Measurements from ENCODE around the gene CD276. TPM values are rescaled to one million over a fixed set of nuclear protein-coding genes. Genes with fewer than 3 reads are reported as not detected.
"Not testable (repeated sequence)": the region's sequence is repeated elsewhere in the genome, so short reads cannot be mapped to it uniquely, and the experiment has no call there.

The CD276 gene
- total RNA-seq, 1 donor from 2014 or later: 5.1 TPM

- intact Hi-C loops (cut with micrococcal nuclease): loop anchor here (10.0 kb wide), 1 partner anchor 984 kb away; no protein-coding TSS in a partner anchor
Measured at GRCh38 chr15:73709241-73709640, 25.1 kb downstream of the CD276 start.

GRCh38 chr15:73709686-73710085 is 25.5 kb downstream of the CD276 start:
- intact Hi-C loops (cut with micrococcal nuclease): loop anchor here (10.0 kb wide), 1 partner anchor 985 kb away; no protein-coding TSS in a partner anchor

- intact Hi-C loops (cut with micrococcal nuclease): no loop called here
Measured at GRCh38 chr15:73710321-73710720, 26.1 kb downstream of the CD276 start.

GRCh38 chr15:73711526-73711925 is 27.3 kb downstream of the CD276 start:
- intact Hi-C loops (cut with micrococcal nuclease): no loop called here

GRCh38 chr15:73712107-73712506 is 27.9 kb downstream of the CD276 start:
- intact Hi-C loops (cut with micrococcal nuclease): no loop called here

GRCh38 chr15:73714695-73715301 is 30.6 kb downstream of the CD276 start:
- intact Hi-C loops (cut with micrococcal nuclease): no loop called here

GRCh38 chr15:73715417-73715816 is 31.2 kb downstream of the CD276 start:
- intact Hi-C loops (cut with micrococcal nuclease): no loop called here

GRCh38 chr15:73716417-73716816 is 32.2 kb downstream of the CD276 start:
- intact Hi-C loops (cut with micrococcal nuclease): no loop called here

GRCh38 chr15:73717206-73717605 is 33.0 kb downstream of the CD276 start:
- intact Hi-C loops (cut with micrococcal nuclease): no loop called here

- intact Hi-C loops (cut with micrococcal nuclease): no loop called here
Measured at GRCh38 chr15:73717802-73718201, 33.6 kb downstream of the CD276 start.

- intact Hi-C loops (cut with micrococcal nuclease): no loop called here
Measured at GRCh38 chr15:73718694-73719093, 34.5 kb downstream of the CD276 start.

GRCh38 chr15:73722425-73722824 is 38.2 kb downstream of the CD276 start:
- intact Hi-C loops (cut with micrococcal nuclease): no loop called here

GRCh38 chr15:73723191-73723590 is 39.0 kb downstream of the CD276 start:
- intact Hi-C loops (cut with micrococcal nuclease): no loop called here

GRCh38 chr15:73724212-73724611 is 40.0 kb downstream of the CD276 start:
- intact Hi-C loops (cut with micrococcal nuclease): no loop called here

- intact Hi-C loops (cut with micrococcal nuclease): no loop called here
Measured at GRCh38 chr15:73727330-73727976, 43.3 kb downstream of the CD276 start.

GRCh38 chr15:73732051-73732450 is 47.9 kb downstream of the CD276 start:
- intact Hi-C loops (cut with micrococcal nuclease): not testable (repeated sequence)

GRCh38 chr15:73732930-73733329 is 48.7 kb downstream of the CD276 start:
- intact Hi-C loops (cut with micrococcal nuclease): no loop called here

- intact Hi-C loops (cut with micrococcal nuclease): no loop called here
Measured at GRCh38 chr15:73737535-73737934, 53.4 kb downstream of the CD276 start.

GRCh38 chr15:73740152-73741048 is 56.2 kb downstream of the CD276 start:
- intact Hi-C loops (cut with micrococcal nuclease): no loop called here

GRCh38 chr15:73741321-73741836 is 57.2 kb downstream of the CD276 start:
- intact Hi-C loops (cut with micrococcal nuclease): no loop called here

- intact Hi-C loops (cut with micrococcal nuclease): no loop called here
Measured at GRCh38 chr15:73744293-73744692, 60.1 kb downstream of the CD276 start.

GRCh38 chr15:73745073-73745472 is 60.9 kb downstream of the CD276 start:
- intact Hi-C loops (cut with micrococcal nuclease): no loop called here

Measured in T-helper 1 cell treated with Interleukin-12 subunit alpha and Interleukin-12 subunit beta and Interleukin-4 antibody, amounts not matched to agents 30 ng/mL and 1 ng/mL, for 36 hours (primary cell).